WTC11 (cell line): ENCODE measurements around the gene MYL7.

Experiments used
- ATF1 ChIP-seq: sonication (generic); formaldehyde crosslinking; IDR thresholded peaks from 2 replicates; pipeline ENCODE4 v1.8.1; 2023; ENCODE audit warnings: mild to moderate bottlenecking, moderate library complexity, missing genetic modification reagents
- ATF2 ChIP-seq: sonication (generic); formaldehyde crosslinking; IDR thresholded peaks from 2 replicates; pipeline ENCODE4 v1.8.1; 2022; ENCODE audit warnings: low read depth, missing genetic modification reagents, borderline replicate concordance
- CREB1 ChIP-seq: sonication (generic); formaldehyde crosslinking; IDR thresholded peaks from 2 replicates; pipeline ENCODE4 v1.8.0; 2023; ENCODE audit warnings: mild to moderate bottlenecking, missing genetic modification reagents
- CTCF ChIP-seq: fragments of 200-600 bp; IDR thresholded peaks from 2 replicates; pipeline ENCODE4 v1.8.0; 2022; ENCODE audit warnings: antibody characterized with exemption
- E2F1 ChIP-seq: sonication (generic); formaldehyde crosslinking; IDR thresholded peaks from 2 replicates; pipeline ENCODE4 v1.8.0; 2022; ENCODE audit warnings: mild to moderate bottlenecking, missing genetic modification reagents
- ELF4 ChIP-seq: sonication (generic); formaldehyde crosslinking; IDR thresholded peaks from 2 replicates; pipeline ENCODE4 v1.8.1; 2022; ENCODE audit warnings: low read depth, mild to moderate bottlenecking, moderate library complexity, missing genetic modification reagents
- FOXP4 ChIP-seq: sonication (generic); formaldehyde crosslinking; IDR thresholded peaks from 2 replicates; pipeline ENCODE4 v1.8.0; 2022; ENCODE audit warnings: mild to moderate bottlenecking, missing genetic modification reagents
- HMGXB4 ChIP-seq: sonication (generic); formaldehyde crosslinking; IDR thresholded peaks from 2 replicates; pipeline ENCODE4 v1.8.1; 2023; ENCODE audit warnings: mild to moderate bottlenecking, moderate library complexity, missing genetic modification reagents
- IRF1 ChIP-seq: sonication (generic); formaldehyde crosslinking; IDR thresholded peaks from 2 replicates; pipeline ENCODE4 v1.8.0; 2023; ENCODE audit warnings: missing genetic modification reagents
- JUN ChIP-seq: sonication (generic); formaldehyde crosslinking; IDR thresholded peaks from 2 replicates; pipeline ENCODE4 v1.8.0; 2023; ENCODE audit warnings: mild to moderate bottlenecking, missing genetic modification reagents
- NFYB ChIP-seq: sonication (generic); formaldehyde crosslinking; conservative IDR thresholded peaks from 2 replicates; pipeline ENCODE4 v1.8.0; 2022; ENCODE audit warnings: low read depth, missing genetic modification reagents
- USF2 ChIP-seq: sonication (generic); formaldehyde crosslinking; IDR thresholded peaks from 2 replicates; pipeline ENCODE4 v1.8.1; 2023; ENCODE audit warnings: mild to moderate bottlenecking, missing genetic modification reagents, moderate library complexity
- ZNF425 ChIP-seq: fragments of 250-450 bp; sonication (Bioruptor Pico); conservative IDR thresholded peaks from 2 replicates; pipeline ENCODE4 v1.9.0; 2021; ENCODE audit warnings: mild to moderate bottlenecking

GRCh38 chr7:44112231-44112996 is 28.7 kb downstream of the MYL7 start:
- TF ChIP-seq CTCF, result no peak
- no peak for TF ChIP-seq NFYB
- TF ChIP-seq JUN (CRISPR knock-in tag), result no peak
- no peak for TF ChIP-seq HMGXB4
- no peak for TF ChIP-seq CREB1 (CRISPR knock-in tag)
- no peak for TF ChIP-seq FOXP4
- TF ChIP-seq ATF1 (CRISPR knock-in tag), result no peak
- TF ChIP-seq E2F1, result no peak
- no peak for TF ChIP-seq ATF2
- no peak for TF ChIP-seq USF2 (CRISPR knock-in tag)
- TF ChIP-seq ELF4 (CRISPR knock-in tag), result no peak
- TF ChIP-seq ZNF425 (CRISPR knock-in tag), result no peak
- TF ChIP-seq IRF1 (CRISPR knock-in tag), result no peak
